ENCODE measurements around the gene NLGN4X.

DNA sequence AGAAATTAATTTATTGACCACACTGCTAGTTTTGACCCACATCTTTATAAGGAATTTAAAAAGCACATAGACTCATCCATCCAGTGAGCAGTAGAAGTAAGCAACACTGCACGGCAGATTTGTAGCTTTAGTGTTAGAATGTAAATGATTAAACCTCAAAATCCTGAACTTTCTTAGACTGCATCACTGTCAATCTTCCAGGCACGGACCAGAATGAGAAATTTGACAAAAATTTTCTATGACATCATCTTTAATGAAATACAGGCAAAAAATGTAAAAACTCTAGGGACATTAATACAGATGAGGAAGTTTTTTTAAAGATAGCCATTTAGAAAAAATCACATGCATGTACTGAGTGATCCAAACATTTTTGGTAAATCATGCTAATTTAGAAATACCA is 29.2 kb downstream of the NLGN4X start:
- TF ChIP-seq, protein P1, sequence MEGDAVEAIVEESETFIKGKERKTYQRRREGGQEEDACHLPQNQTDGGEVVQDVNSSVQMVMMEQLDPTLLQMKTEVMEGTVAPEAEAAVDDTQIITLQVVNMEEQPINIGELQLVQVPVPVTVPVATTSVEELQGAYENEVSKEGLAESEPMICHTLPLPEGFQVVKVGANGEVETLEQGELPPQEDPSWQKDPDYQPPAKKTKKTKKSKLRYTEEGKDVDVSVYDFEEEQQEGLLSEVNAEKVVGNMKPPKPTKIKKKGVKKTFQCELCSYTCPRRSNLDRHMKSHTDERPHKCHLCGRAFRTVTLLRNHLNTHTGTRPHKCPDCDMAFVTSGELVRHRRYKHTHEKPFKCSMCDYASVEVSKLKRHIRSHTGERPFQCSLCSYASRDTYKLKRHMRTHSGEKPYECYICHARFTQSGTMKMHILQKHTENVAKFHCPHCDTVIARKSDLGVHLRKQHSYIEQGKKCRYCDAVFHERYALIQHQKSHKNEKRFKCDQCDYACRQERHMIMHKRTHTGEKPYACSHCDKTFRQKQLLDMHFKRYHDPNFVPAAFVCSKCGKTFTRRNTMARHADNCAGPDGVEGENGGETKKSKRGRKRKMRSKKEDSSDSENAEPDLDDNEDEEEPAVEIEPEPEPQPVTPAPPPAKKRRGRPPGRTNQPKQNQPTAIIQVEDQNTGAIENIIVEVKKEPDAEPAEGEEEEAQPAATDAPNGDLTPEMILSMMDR (IDR thresholded peaks at IDR 0.05; ENCODE audit: insufficient read depth, low read depth, low read length) = no peak
- no peak for TF ChIP-seq EZH2 (IDR thresholded peaks at IDR 0.05; ENCODE audit: insufficient read depth, low read length)

All from astrocyte (in vitro differentiated cells and primary cell).